SU-DHL-6 (cell line): ENCODE results near the gene RBM4.

Source experiments
- EZH2phosphoT487 ChIP-seq: fragments of 200-600 bp; sonication (generic), shearing (Covaris generic); conservative IDR thresholded peaks from 2 replicates; pipeline ENCODE4 v1.6.1; 2018; ENCODE audit warnings: mild to moderate bottlenecking, antibody characterized with exemption, low read length, moderate library complexity, mixed read lengths
- TF ChIP-seq, protein P1 (sequence below): fragments of 200-600 bp; sonication (generic); IDR thresholded peaks from one replicate; pipeline ENCODE4 v1.5.1; 2017; ENCODE audit warnings: antibody characterized with exemption, mild to moderate bottlenecking, low read length, moderate library complexity; ENCODE audit not compliant: insufficient read depth, poor library complexity, severe bottlenecking

DNA sequence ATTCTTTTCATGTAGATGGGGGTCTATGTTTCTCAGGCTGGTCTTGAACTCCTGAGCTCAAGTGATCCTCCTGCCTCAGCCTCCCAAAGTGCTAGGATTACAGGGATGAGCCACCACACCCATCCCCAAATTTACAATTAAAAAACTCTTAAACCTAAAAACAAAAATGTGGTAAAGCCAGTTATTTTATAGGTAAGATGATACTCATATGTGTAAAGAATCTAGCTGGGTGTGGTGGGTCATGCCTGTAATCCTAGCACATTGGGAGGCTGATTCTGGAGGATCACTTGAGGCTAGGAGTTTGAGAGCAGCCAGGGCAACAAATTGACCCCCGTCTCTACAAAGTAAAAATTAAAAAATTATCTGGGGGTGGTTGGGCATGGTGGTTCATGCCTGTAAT lies 26.0 kb upstream of the RBM4 start:
- no peak for TF ChIP-seq EZH2phosphoT487
- TF ChIP-seq, protein P1, sequence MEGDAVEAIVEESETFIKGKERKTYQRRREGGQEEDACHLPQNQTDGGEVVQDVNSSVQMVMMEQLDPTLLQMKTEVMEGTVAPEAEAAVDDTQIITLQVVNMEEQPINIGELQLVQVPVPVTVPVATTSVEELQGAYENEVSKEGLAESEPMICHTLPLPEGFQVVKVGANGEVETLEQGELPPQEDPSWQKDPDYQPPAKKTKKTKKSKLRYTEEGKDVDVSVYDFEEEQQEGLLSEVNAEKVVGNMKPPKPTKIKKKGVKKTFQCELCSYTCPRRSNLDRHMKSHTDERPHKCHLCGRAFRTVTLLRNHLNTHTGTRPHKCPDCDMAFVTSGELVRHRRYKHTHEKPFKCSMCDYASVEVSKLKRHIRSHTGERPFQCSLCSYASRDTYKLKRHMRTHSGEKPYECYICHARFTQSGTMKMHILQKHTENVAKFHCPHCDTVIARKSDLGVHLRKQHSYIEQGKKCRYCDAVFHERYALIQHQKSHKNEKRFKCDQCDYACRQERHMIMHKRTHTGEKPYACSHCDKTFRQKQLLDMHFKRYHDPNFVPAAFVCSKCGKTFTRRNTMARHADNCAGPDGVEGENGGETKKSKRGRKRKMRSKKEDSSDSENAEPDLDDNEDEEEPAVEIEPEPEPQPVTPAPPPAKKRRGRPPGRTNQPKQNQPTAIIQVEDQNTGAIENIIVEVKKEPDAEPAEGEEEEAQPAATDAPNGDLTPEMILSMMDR: no peak
